ENCODE results near the gene BCAT1. TPM values are rescaled to one million over a fixed set of nuclear protein-coding genes. Genes with fewer than 3 reads are reported as not detected.

Gene BCAT1
- total and polyA plus RNA-seq, 2 donors (not counting 3 experiments of a cell fraction or from before 2014, with no cell fraction given), result 21.6 to 267 TPM

DNA sequence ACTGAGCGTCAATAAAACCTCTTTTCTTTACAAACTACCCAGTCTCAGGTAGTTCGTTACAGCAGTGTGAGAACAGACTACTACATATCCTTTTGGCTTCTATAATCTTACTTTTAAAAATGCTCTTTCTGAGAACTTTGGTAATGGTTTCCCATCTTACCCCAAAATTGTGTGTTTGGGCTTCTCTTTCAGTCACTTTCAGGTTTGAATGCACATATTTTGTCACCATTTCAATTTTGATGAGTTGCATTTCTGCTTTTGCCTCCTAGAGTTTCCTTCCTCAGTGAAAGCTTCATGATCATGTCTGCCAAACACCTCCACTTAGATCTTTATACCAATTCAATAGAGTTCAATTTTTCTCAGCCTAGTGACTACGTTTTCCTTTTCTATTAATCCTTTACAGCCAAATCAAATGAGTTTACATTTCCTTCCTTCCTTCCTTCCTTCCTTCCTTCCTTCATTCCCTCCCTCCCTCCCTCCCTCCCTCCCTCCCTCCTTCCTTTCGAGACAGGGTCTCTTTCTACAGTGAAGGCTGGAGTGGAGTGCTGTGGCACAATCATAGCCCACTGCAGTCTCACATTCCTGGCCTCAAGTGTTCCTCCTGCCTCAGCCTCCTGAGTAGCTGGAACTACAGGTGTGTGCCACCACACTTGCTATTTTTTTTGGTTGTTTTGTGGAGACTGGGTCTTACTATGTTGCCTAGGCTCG lies 124.9 kb downstream of the BCAT1 start:
- no TSS peak for BruUV-seq (replicated peaks)
- Histone ChIP-seq H3K9me1 (replicated peaks; ENCODE audit: control insufficient read depth, extremely low read depth, insufficient read depth, low read length) (peaks cover 2% of the 10 kb centered on the region), H3K27ac (ENCODE audit: insufficient read depth, low read depth, low read length) (no peak overlapping the region), H2AFZ (ENCODE audit: low read depth, low read length) (no peak overlapping the region), H3K36me3 (ENCODE audit: control insufficient read depth in 2 of 2, extremely low read depth in 1 of 2, insufficient read depth in 2 of 2, low read length in 2 of 2) (peaks cover 12 to 22% of the 10 kb centered on the region in 2 experiments), H3K4me3 (replicated peaks in 1 of 3; ENCODE audit: insufficient read depth in 1 of 3, low read depth in 1 of 3, low read length in 3 of 3) (no peak overlapping the region), H3K9me3 (replicated peaks; ENCODE audit: control insufficient read depth, insufficient read depth, low read length) (no peaks in the 10 kb centered on the region), H3K9ac (replicated peaks; ENCODE audit: extremely low read depth, insufficient read depth, low read length) (no peak overlapping the region), H3K79me2 (ENCODE audit: control insufficient read depth, insufficient read depth, low read length) (no peaks in the 10 kb centered on the region), H3K27me3 (ENCODE audit: control insufficient read depth in 2 of 2, insufficient read depth in 2 of 2, low read length in 2 of 2) (no peaks in the 10 kb centered on the region), H4K20me1 (replicated peaks; ENCODE audit: control insufficient read depth, extremely low read depth, insufficient read depth, low read length) (no peaks in the 10 kb centered on the region), H3K4me1 (ENCODE audit: control insufficient read depth, extremely low read depth, insufficient read depth, low read length) (no peaks in the 10 kb centered on the region), H3K4me2 (ENCODE audit: insufficient read depth, low read length) (no peak overlapping the region)
- ChIA-PET CTCF (no interaction called here), POLR2A (no interaction called here)
- FAIRE-seq (no peak), DNase-seq (ENCODE audit: low read depth, low spot score) (no peak)
- dilution Hi-C loops (cut with MboI; ENCODE audit: extremely low pct_ligation_motif_present, low sequenced_read_pairs) (no loop called here), intact Hi-C loops (cut with micrococcal nuclease) (no loop called here)
- TF ChIP-seq JUN (IDR thresholded peaks at IDR 0.05; ENCODE audit: borderline replicate concordance, insufficient read depth, insufficient read length, low read depth), result no peak
- no peak for TF ChIP-seq EZH2 (IDR thresholded peaks at IDR 0.05; ENCODE audit: borderline replicate concordance, low read depth, low read length, severe bottlenecking)
- no peak for TF ChIP-seq POLR2A (IDR thresholded peaks at IDR 0.05; ENCODE audit: low read depth, low read length)
- TF ChIP-seq, protein P1, sequence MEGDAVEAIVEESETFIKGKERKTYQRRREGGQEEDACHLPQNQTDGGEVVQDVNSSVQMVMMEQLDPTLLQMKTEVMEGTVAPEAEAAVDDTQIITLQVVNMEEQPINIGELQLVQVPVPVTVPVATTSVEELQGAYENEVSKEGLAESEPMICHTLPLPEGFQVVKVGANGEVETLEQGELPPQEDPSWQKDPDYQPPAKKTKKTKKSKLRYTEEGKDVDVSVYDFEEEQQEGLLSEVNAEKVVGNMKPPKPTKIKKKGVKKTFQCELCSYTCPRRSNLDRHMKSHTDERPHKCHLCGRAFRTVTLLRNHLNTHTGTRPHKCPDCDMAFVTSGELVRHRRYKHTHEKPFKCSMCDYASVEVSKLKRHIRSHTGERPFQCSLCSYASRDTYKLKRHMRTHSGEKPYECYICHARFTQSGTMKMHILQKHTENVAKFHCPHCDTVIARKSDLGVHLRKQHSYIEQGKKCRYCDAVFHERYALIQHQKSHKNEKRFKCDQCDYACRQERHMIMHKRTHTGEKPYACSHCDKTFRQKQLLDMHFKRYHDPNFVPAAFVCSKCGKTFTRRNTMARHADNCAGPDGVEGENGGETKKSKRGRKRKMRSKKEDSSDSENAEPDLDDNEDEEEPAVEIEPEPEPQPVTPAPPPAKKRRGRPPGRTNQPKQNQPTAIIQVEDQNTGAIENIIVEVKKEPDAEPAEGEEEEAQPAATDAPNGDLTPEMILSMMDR (IDR thresholded peaks at IDR 0.05; ENCODE audit: extremely low read depth in 1 of 2, insufficient read depth in 1 of 2, low read depth in 1 of 2, low read length in 2 of 2), result no peak
- TF ChIP-seq, protein P2, sequence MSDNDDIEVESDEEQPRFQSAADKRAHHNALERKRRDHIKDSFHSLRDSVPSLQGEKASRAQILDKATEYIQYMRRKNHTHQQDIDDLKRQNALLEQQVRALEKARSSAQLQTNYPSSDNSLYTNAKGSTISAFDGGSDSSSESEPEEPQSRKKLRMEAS (IDR thresholded peaks at IDR 0.05; ENCODE audit: insufficient read depth, insufficient read length), result no peak
- no peak for TF ChIP-seq GATA2 (IDR thresholded peaks at IDR 0.05; ENCODE audit: insufficient read depth, insufficient read length, low read depth, low read length)
- TF ChIP-seq FOS (IDR thresholded peaks at IDR 0.05; ENCODE audit: borderline replicate concordance, insufficient read depth, low read length), result no peak
- no peak for TF ChIP-seq MYC (IDR thresholded peaks at IDR 0.05; ENCODE audit: low read depth, low read length)
- no peak for TF ChIP-seq POLR2AphosphoS5 (IDR thresholded peaks at IDR 0.05; ENCODE audit: insufficient read depth, low read depth, low read length)
